Heart left ventricle (tissue), 16 donors: ENCODE results near the gene KCNH1. TPM values are rescaled to one million over a fixed set of nuclear protein-coding genes. Genes with fewer than 3 reads are reported as not detected.

Experiments used
- ATAC-seq, 4 donors: fragments of 200-7000 bp; cut with Tn5 transposase; one replicate each; pipeline ENCODE4 v1.9.1; 2020 to 2022; ENCODE audit warnings: moderate library complexity in 4 of 4, mild to moderate bottlenecking in 3 of 4, moderate number of reproducible peaks in 1 of 4
- DNase-seq, 5 donors: peaks; one replicate each; pipeline ENCODE4 v3.0.0-alpha.2; 2020
- H3K27ac ChIP-seq, 12 donors: fragments of 200-600 bp; sonication (generic) in 4 of 12; one replicate each; pipeline versions ENCODE4 v1.5.0 to v1.8.0; 2016 to 2022; ENCODE audit warnings: mild to moderate bottlenecking in 2 of 12
- H3K27me3 ChIP-seq, 9 donors: fragments of 200-600 bp; sonication (generic) in 2 of 9; one replicate each; pipeline versions ENCODE4 v1.5.1 to v1.8.0; 2016 to 2022; ENCODE audit warnings: mild to moderate bottlenecking in 3 of 9
- H3K36me3 ChIP-seq, 9 donors: fragments of 200-600 bp; sonication (generic) in 2 of 9; one replicate each; pipeline versions ENCODE4 v1.5.0 to v1.8.0; 2018 to 2022; ENCODE audit warnings: mild to moderate bottlenecking in 2 of 9
- H3K4me1 ChIP-seq, 12 donors: fragments of 200-600 bp; sonication (generic) in 4 of 12; one replicate each; pipeline versions ENCODE4 v1.5.0 to v1.8.0; 2016 to 2022; ENCODE audit warnings: mild to moderate bottlenecking in 3 of 12
- H3K4me3 ChIP-seq, 12 donors: fragments of 200-600 bp; sonication (generic) in 4 of 12; one replicate each; pipeline versions ENCODE4 v1.5.0 to v1.8.0; 2017 to 2022; ENCODE audit warnings: mild to moderate bottlenecking in 9 of 12, moderate library complexity in 4 of 12
- H3K9me3 ChIP-seq, 12 donors: fragments of 200-600 bp; sonication (generic) in 4 of 12; one replicate each; pipeline versions ENCODE4 v1.5.0 to v1.8.0; 2016 to 2022; ENCODE audit warnings: mild to moderate bottlenecking in 1 of 12
- POLR2A ChIP-seq, 2 donors: fragments of 450-650 bp; IDR thresholded peaks; one replicate each; pipeline ENCODE4 v1.6.1; 2017; ENCODE audit warnings: antibody characterized with exemption in 2 of 2, mild to moderate bottlenecking in 2 of 2, moderate library complexity in 2 of 2
- WGBS, 4 donors: extraction: QIAGEN DNeasy Blood & Tissue Kit in 2 of 4; methylation state at CpG; one replicate each; pipeline versions ENCODE4 v1.1.5 to v1.1.7; 2013 to 2018; 5-methylcytosine and 5-hydroxymethylcytosine counted together
- intact Hi-C, 10 donors: fragments of 100-400 bp; cut with DNase I; formaldehyde crosslinking; loops; one replicate each; pipeline versions ENCODE4 v1.11.1 to v1.14.2; 2022
- polyA plus RNA-seq, 2 donors: library from polyadenylated mRNA; stranded (reverse); fragments of 200-250 nt; gene quantifications; one replicate each; pipeline ENCODE4 v1.2.3, GENCODE V29; 2013
- total RNA-seq, 9 donors: library from RNA; depleted of rRNA in 2 of 9; stranded (reverse); fragments of >200 nt in 2 of 9; fragmentation: NEBNext Ultra II Directional in 3 of 9; extraction: Animal tissue kit (Norgen Biotek cat#: 25700) in 3 of 9; gene quantifications; one replicate each; pipeline versions ENCODE4 v1.1.0 to v1.2.4, GENCODE V29; 2016 to 2023
- TF ChIP-seq, protein P1 (sequence below), 12 donors: fragments of 200-600 bp; sonication (generic) in 4 of 12; IDR thresholded peaks; one replicate each; pipeline versions ENCODE4 v1.5.0 to v1.8.0; 2018 to 2022; ENCODE audit warnings: antibody characterized with exemption in 12 of 12, mild to moderate bottlenecking in 5 of 12
- donor health status: ischemic (EF 13 %, LVEDD 7.1; RV severe dilation, severe dysfunction).
- donor health status: healthy with polysubstance abuse.
- donor health status: DM: no; HTN: yes; CAD: no.
- donor health status: DM: no; HTN: no; CAD: no.
- donor health status: ischemic (EF 25% LVEDD 6.9; RV normal size, moderate dysfunction).
- donor health status: ischemic (EF 25% LVEDD 5.7; RV mildly dilated, moderate dysfunction).
- donor health status: healthy.
- donor health status: DM: yes; HTN: yes; CAD: no.
- donor health status: ischemic (EF 35%, LVEDD 5.7; RV mildly dilated, moderate dysfunction).
- donor health status: nonischemic (EF 11% LVEDD 7.7; RV severe dilation, severe dysfunction).
- donor health status: DM: yes; HTN: yes; CAD: no.
- donor health status: PGD.
- donor health status: ischemic (EF 29% LVEDD 5.4; RV normal size, mild dysfunction).
- donor health status: nonischemic (EF 23%, LVEDD 6.1; RV moderate dilation, normal function).

KCNH1 gene
- total and polyA plus RNA-seq, 11 donors, result 0.03 TPM; not detected in 10

DNA sequence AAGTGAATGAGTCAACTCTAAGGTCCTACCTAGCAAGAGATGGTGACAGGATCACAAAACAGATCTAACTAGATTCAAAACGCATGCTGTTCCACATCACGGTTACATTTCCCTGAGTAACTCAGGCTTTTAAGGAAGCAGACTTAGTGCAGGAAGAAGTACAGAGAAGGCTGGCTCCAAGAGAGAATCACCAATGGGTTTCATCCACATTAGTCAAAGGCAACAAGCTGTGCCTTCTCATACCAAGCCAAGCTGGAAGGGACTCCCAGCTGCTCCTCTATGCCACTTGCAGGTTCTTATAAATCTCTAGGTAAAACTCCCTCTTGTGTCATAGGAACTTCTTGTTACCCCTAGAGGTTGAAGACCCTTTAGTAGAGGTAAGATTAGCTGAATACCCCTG lies 109.0 kb downstream of the KCNH1 start:
- Histone ChIP-seq H3K27me3 (no peaks in the 10 kb centered on the region), H3K4me1 (no peaks in the 10 kb centered on the region), H3K4me3 (no peak overlapping the region), H3K36me3 (no peaks in the 10 kb centered on the region), H3K27ac (no peak overlapping the region), H3K9me3 (peaks cover 0 to 3% (median 0%) of the 10 kb centered on the region in 12 donors)
- TF ChIP-seq POLR2A (IDR thresholded peaks at IDR 0.05), result no peak
- TF ChIP-seq, protein P1, sequence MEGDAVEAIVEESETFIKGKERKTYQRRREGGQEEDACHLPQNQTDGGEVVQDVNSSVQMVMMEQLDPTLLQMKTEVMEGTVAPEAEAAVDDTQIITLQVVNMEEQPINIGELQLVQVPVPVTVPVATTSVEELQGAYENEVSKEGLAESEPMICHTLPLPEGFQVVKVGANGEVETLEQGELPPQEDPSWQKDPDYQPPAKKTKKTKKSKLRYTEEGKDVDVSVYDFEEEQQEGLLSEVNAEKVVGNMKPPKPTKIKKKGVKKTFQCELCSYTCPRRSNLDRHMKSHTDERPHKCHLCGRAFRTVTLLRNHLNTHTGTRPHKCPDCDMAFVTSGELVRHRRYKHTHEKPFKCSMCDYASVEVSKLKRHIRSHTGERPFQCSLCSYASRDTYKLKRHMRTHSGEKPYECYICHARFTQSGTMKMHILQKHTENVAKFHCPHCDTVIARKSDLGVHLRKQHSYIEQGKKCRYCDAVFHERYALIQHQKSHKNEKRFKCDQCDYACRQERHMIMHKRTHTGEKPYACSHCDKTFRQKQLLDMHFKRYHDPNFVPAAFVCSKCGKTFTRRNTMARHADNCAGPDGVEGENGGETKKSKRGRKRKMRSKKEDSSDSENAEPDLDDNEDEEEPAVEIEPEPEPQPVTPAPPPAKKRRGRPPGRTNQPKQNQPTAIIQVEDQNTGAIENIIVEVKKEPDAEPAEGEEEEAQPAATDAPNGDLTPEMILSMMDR (IDR thresholded peaks at IDR 0.05), result no peak
- ATAC-seq (no peak), DNase-seq (no peak)
- intact Hi-C loops, result no loop called here
- WGBS, 4 donors, result 82 to 90% (median 85%) methylated on average over 2 of the region's 2 CpGs

DNA sequence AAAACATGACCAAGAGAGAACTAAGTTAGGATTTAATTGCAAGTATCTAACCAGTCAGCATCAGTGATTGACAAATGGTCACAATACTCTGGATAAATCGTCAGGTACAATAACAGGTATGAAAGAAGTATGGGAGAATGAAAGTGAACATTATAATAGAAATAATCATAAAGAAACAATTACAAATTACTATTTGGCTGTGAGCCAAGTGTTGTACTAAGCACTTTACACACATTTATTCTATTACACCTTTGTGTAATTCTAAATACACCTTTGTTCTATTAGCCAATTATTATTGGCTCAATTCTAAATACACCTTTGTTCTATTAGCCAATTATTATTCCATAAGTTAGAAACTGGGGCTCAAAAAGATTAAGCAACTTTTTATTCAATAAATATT lies 114.7 kb downstream of the KCNH1 start:
- WGBS, 4 donors, result 31 to 85% (median 64%) methylated on average over 1 of the region's 1 CpG
- no peak for TF ChIP-seq POLR2A (IDR thresholded peaks at IDR 0.05)
- TF ChIP-seq, protein P1 (IDR thresholded peaks at IDR 0.05), result no peak
- no peaks in the 10 kb centered on the region for H3K9me3 ChIP-seq

DNA sequence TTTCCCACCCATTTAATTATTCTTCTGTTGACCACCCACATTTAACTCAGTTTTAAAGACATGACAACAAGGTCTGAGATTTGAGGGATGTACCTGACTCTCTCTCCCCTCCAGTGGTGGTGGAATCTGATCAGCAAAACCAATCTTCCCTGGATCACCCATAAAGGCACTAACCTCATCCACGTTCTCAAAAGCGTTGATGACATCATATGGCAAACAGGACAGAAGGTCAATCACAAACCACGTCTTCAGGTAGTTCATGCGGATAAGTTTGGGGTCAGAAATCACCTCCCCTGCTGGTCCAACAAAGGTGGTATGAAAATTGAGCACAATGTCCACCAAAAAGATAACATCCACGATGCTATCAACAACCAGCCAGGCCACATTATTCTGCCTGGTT lies 115.3 kb downstream of the KCNH1 start:
- Histone ChIP-seq H3K36me3 (no peaks in the 10 kb centered on the region), H3K27me3 (peaks cover 0 to 4% (median 0%) of the 10 kb centered on the region in 9 donors), H3K9me3 (no peaks in the 10 kb centered on the region), H3K27ac (no peak overlapping the region), H3K4me1 (no peaks in the 10 kb centered on the region), H3K4me3 (no peak overlapping the region)
- ATAC-seq (no peak), DNase-seq (no peak)
- no peak for TF ChIP-seq POLR2A (IDR thresholded peaks at IDR 0.05)
- TF ChIP-seq, protein P1 (IDR thresholded peaks at IDR 0.05), result no peak
- WGBS, 4 donors, result 76 to 86% (median 79%) methylated on average over 5 of the region's 5 CpGs
- intact Hi-C loops, result no loop called here

More for the DNA sequence above, 114.7 kb downstream of the KCNH1 start:
- DNase-seq (no peak), ATAC-seq (no peak)
- Histone ChIP-seq H3K4me3 (no peak overlapping the region), H3K27me3 (peaks cover 0 to 4% (median 0%) of the 10 kb centered on the region in 9 donors), H3K4me1 (no peaks in the 10 kb centered on the region), H3K36me3 (no peaks in the 10 kb centered on the region), H3K27ac (no peak overlapping the region)
- intact Hi-C loops, result no loop called here

DNA sequence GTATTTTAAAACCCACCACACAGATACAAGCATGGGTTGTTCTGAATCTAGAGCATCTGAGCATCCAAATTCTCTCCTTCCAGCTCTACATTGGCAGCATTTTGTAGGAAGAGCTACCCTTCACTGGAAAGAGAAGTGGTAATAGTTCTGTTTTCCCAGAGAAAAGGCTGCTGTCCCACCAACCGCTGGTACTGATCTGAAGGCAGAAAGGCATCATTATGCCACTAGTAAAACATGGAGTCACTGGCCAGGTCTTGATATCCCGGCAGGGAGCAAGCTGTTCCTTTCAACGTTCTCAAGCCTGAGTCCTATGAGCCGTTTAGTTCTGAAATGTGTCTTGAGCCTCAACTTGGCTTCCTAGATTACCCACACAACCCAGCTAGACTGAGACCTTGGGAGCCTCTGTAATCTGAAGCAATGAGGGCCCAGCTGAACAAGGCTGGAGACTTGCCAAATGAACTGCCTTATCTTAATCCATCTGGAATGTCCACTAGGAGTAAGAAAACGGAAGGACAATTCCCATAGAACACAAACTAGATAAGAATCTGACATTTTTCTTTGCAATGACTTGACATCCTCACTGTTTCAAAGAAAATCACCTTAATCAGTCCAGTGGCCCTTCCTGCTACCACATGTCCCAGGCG lies 116.8 kb downstream of the KCNH1 start:
- TF ChIP-seq POLR2A (IDR thresholded peaks at IDR 0.05), result no peak
- TF ChIP-seq, protein P1 (IDR thresholded peaks at IDR 0.05), result no peak
- H3K4me3 ChIP-seq, result no peak overlapping the region
- peaks cover 0 to 4% (median 0%) of the 10 kb centered on the region in 9 donors for H3K27me3 ChIP-seq
- DNase-seq (no peak), ATAC-seq (no peak)
- 52 to 61% (median 55%) methylated on average over 6 of the region's 6 CpGs for WGBS, 4 donors
- H3K9me3 ChIP-seq, result no peaks in the 10 kb centered on the region
- no peaks in the 10 kb centered on the region for H3K36me3 ChIP-seq
- intact Hi-C loops, result no loop called here
- no peak overlapping the region for H3K27ac ChIP-seq
- H3K4me1 ChIP-seq, result no peaks in the 10 kb centered on the region
